Measurements from ENCODE around the gene C10orf71. TPM values are rescaled to one million over a fixed set of nuclear protein-coding genes. Genes with fewer than 3 reads are reported as not detected.

The C10orf71 gene
- total and polyA plus RNA-seq, 2 of the 8 experiments (the other 6 are each of a cell fraction or from before 2014, with no cell fraction given) = not detected

DNA sequence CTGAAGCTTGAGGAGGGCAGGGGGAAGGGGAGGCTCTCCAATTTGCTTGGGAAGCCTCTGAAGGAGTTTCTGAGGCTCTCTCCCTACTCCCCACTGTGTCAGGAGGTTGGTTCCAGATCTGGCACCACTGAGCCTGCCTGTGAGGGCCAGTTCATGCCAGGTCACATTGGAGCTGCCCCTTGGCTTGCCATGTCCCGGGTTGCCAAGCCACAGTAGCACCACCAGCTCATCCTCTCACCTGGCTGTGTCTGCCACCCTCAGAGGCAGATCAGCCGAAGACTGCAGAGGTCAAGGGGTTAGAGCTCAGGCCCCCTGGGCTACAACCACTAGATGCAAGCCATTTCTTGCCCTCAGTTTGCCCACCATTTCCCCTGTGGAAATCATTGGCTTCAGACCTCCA, 3.1 kb downstream of the C10orf71 start:
- 35% methylated on average over 2 of the region's 2 CpGs; no CpG with 5 or more reads in 1 of the 2 experiments for WGBS, 2 experiments (ENCODE audit: extremely low coverage in 1 of 2, insufficient coverage in 1 of 2, insufficient read length in 1 of 2, insufficient replicate concordance in 2 of 2, low coverage in 1 of 2, low lambda C conversion rate in 2 of 2, missing lambda C conversion rate in 1 of 2)
- H3K79me1 ChIP-seq (ENCODE audit: low read depth, low read length) = no peaks in the 10 kb centered on the region
- no peak for DNase-seq (ENCODE audit: low read depth in 1 of 2, low spot score in 2 of 2)
- TF ChIP-seq CHD1 (IDR thresholded peaks at IDR 0.05; ENCODE audit: low read depth, low read length) (no peak), GTF2F1 (IDR thresholded peaks at IDR 0.05; ENCODE audit: borderline replicate concordance, low read depth, low read length) (no peak), BRCA1 (IDR thresholded peaks at IDR 0.05; ENCODE audit: low read depth, low read length) (no peak), SUZ12 (IDR thresholded peaks at IDR 0.05; ENCODE audit: low read length) (no peak), TEAD4 (IDR thresholded peaks at IDR 0.05; ENCODE audit: low read depth, low read length) (no peak), KDM1A (IDR thresholded peaks at IDR 0.05; ENCODE audit: borderline replicate concordance, low read length) (no peak), SIX5 (IDR thresholded peaks at IDR 0.05; ENCODE audit: low read depth, low read length) (no peak), CEBPB (IDR thresholded peaks at IDR 0.05; ENCODE audit: low read depth, low read length) (no peak), FOSL1 (IDR thresholded peaks at IDR 0.05; ENCODE audit: insufficient read depth, low read depth, low read length) (no peak), CREB1 (IDR thresholded peaks at IDR 0.05) (no peak)
- TF ChIP-seq, protein P1, sequence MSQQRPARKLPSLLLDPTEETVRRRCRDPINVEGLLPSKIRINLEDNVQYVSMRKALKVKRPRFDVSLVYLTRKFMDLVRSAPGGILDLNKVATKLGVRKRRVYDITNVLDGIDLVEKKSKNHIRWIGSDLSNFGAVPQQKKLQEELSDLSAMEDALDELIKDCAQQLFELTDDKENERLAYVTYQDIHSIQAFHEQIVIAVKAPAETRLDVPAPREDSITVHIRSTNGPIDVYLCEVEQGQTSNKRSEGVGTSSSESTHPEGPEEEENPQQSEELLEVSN (IDR thresholded peaks at IDR 0.05) = no peak
- TF ChIP-seq, protein P2, sequence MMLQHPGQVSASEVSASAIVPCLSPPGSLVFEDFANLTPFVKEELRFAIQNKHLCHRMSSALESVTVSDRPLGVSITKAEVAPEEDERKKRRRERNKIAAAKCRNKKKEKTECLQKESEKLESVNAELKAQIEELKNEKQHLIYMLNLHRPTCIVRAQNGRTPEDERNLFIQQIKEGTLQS (IDR thresholded peaks at IDR 0.05; ENCODE audit: insufficient read depth, low read depth, low read length) = no peak

More for the DNA sequence above, 3.1 kb downstream of the C10orf71 start:
- Histone ChIP-seq H4K5ac (ENCODE audit: insufficient read length, low read depth, low read length) (no peak overlapping the region), H3K4me1 (replicated peaks in 1 of 4; ENCODE audit: control insufficient read depth in 3 of 4, insufficient read depth in 4 of 4, low read length in 3 of 4) (peaks cover 0 to 14% (median 5%) of the 10 kb centered on the region in 4 experiments; a peak in 5 of 7 replicates), H3K9me3 (ENCODE audit: insufficient read depth in 2 of 2, low read depth in 1 of 2, low read length in 1 of 2) (no peaks in the 10 kb centered on the region), H3K14ac (ENCODE audit: insufficient read length) (no peak overlapping the region), H3K36me3 (ENCODE audit: control insufficient read depth in 2 of 4, insufficient read depth in 4 of 4, low read length in 3 of 4) (no peaks in the 10 kb centered on the region), H4K20me1 (replicated peaks in 1 of 2; ENCODE audit: control insufficient read depth in 1 of 2, insufficient read depth in 2 of 2, low read length in 2 of 2) (no peaks in the 10 kb centered on the region), H3K23me2 (ENCODE audit: low read depth, low read length) (no peaks in the 10 kb centered on the region), H3K23ac (ENCODE audit: insufficient read length) (no peak overlapping the region), H2BK15ac (ENCODE audit: low read length) (0 out of 2 replicates have a peak overlapping the region, but pooled peaks have one; percentile 16), H2BK5ac (ENCODE audit: low read depth, low read length) (no peak overlapping the region), H3K9ac (replicated peaks in 1 of 4; ENCODE audit: extremely low read depth in 1 of 4, low read depth in 3 of 4, low read length in 3 of 4) (no peak overlapping the region), H3K4me2 (ENCODE audit: insufficient read depth in 1 of 2, low read depth in 2 of 2, low read length in 2 of 2) (no peak overlapping the region), H2AK5ac (ENCODE audit: low read depth, low read length) (no peak overlapping the region), H2AFZ (ENCODE audit: low read length) (no peak overlapping the region), H2BK120ac (replicated peaks; ENCODE audit: low read depth, low read length) (no peak overlapping the region), H3K79me2 (ENCODE audit: control insufficient read depth in 1 of 2, insufficient read depth in 2 of 2, low read length in 2 of 2) (no peaks in the 10 kb centered on the region), H3K4ac (replicated peaks; ENCODE audit: insufficient read length, low read depth, low read length) (no peak overlapping the region), H4K8ac (ENCODE audit: extremely low read depth, insufficient read depth, low read length) (no peak overlapping the region), H3K27me3 (replicated peaks in 1 of 4; ENCODE audit: control insufficient read depth in 3 of 4, extremely low read depth in 1 of 4, insufficient read depth in 3 of 4, low read length in 3 of 4) (no peaks in the 10 kb centered on the region), H3K56ac (replicated peaks; ENCODE audit: insufficient read length, low read depth, low read length) (no peak overlapping the region), H2BK12ac (ENCODE audit: low read depth, low read length) (no peak overlapping the region), H3K27ac (ENCODE audit: low read depth, low read length) (no peak overlapping the region), H3K4me3 (ENCODE audit: extremely low read depth in 1 of 4, insufficient read depth in 2 of 4, low read depth in 3 of 4, low read length in 4 of 4) (no peak overlapping the region), H4K91ac (replicated peaks; ENCODE audit: insufficient read length, low read length) (no peak overlapping the region), H2BK20ac (ENCODE audit: low read length) (no peak overlapping the region), H3K18ac (ENCODE audit: extremely low read depth, low read length) (no peak overlapping the region)
- ChIA-PET POLR2A (ENCODE audit: partially characterized antibody) (no interaction called here), CTCF (ENCODE audit: partially characterized antibody) (interaction anchor here (0.9 to 2.5 kb wide), 5 partner anchors 20 to 646 kb away, joined by 3 to 8 read pairs (median 3); no protein-coding TSS in a partner anchor)
- no peak for FAIRE-seq
